SK-N-MC (cell line): ENCODE data around the gene ZNF202.

Experiments used
- EZH2 ChIP-seq: fragments of 200-600 bp; sonication (generic); IDR thresholded peaks from one replicate; pipeline ENCODE4 v1.6.1; 2017; ENCODE audit warnings: antibody characterized with exemption
- POLR2AphosphoS5 ChIP-seq: IDR thresholded peaks from 2 replicates; pipeline ENCODE4 v1.6.1; 2012; ENCODE audit warnings: mild to moderate bottlenecking, low read depth, low read length, borderline replicate concordance

- no peak for TF ChIP-seq EZH2
- no peak for TF ChIP-seq POLR2AphosphoS5
Measured at GRCh38 chr11:123684601-123685000, 56.9 kb downstream of the ZNF202 start.
